ENCODE measurements around the gene RBCK1. TPM values are rescaled to one million over a fixed set of nuclear protein-coding genes. Genes with fewer than 3 reads are reported as not detected.
"Not testable (repeated sequence)": the region's sequence is repeated elsewhere in the genome, so short reads cannot be mapped to it uniquely, and the experiment has no call there.

Gene RBCK1
- total and polyA plus RNA-seq, 2 experiments from 2014 or later = 72.3 to 129 TPM

GRCh38 chr20:370151-370600, 37.9 kb upstream of the RBCK1 start:
- 94 to 96% methylated on average over 7 of the region's 7 CpGs for WGBS, 2 experiments (ENCODE audit: low coverage in 1 of 2, low lambda C conversion rate in 2 of 2, missing lambda C conversion rate in 2 of 2)
- no peaks in the 10 kb centered on the region for H3K36me3 ChIP-seq (ENCODE audit: low read depth)
- no peak overlapping the region for H3K4me3 ChIP-seq
- H3K79me2 ChIP-seq (ENCODE audit: insufficient read depth) = no peaks in the 10 kb centered on the region
- H2AFZ ChIP-seq = peak overlapping the region; percentile 13; the same call in 1 of the 2 replicates
- no peak overlapping the region for H3K9ac ChIP-seq
- peaks cover 5% of the 10 kb centered on the region for H3F3A ChIP-seq (ENCODE audit: insufficient read depth)
- no peaks in the 10 kb centered on the region for H3K9me2 ChIP-seq (ENCODE audit: insufficient read depth)
- no peak overlapping the region for H3K27ac ChIP-seq
- H3K4me2 ChIP-seq (ENCODE audit: unreplicated experiment) = no peak overlapping the region
- in situ Hi-C loops (cut with MboI) = no loop called here
- DNase-seq = no peak
- no peaks in the 10 kb centered on the region for H3K9me3 ChIP-seq (ENCODE audit: low read depth)
- H4K20me1 ChIP-seq (ENCODE audit: insufficient read depth) = no peaks in the 10 kb centered on the region
- no peaks in the 10 kb centered on the region for H3K27me3 ChIP-seq (replicated peaks; ENCODE audit: insufficient read depth)
- peaks cover 14% of the 10 kb centered on the region for H3K4me1 ChIP-seq (ENCODE audit: insufficient read depth)
- no peak for TF ChIP-seq EZH2phosphoT487 (IDR thresholded peaks at IDR 0.05; ENCODE audit: insufficient read depth, low read depth)
- TF ChIP-seq EZH2 (IDR thresholded peaks at IDR 0.05; ENCODE audit: insufficient read depth, poor library complexity, severe bottlenecking) = no peak

- in situ Hi-C loops (cut with MboI) = no loop called here
- no peaks in the 10 kb centered on the region for H3K9me2 ChIP-seq (ENCODE audit: insufficient read depth)
- DNase-seq = no peak
- H3F3A ChIP-seq (ENCODE audit: insufficient read depth) = peaks cover 4% of the 10 kb centered on the region
- no peaks in the 10 kb centered on the region for H4K20me1 ChIP-seq (ENCODE audit: insufficient read depth)
- H3K27ac ChIP-seq = peak overlapping the region; percentile 51
- TF ChIP-seq EZH2 (IDR thresholded peaks at IDR 0.05; ENCODE audit: insufficient read depth, poor library complexity, severe bottlenecking) (no peak), EZH2phosphoT487 (IDR thresholded peaks at IDR 0.05; ENCODE audit: insufficient read depth, low read depth) (no peak)
- 84 to 92% methylated on average over 7 of the region's 7 CpGs for WGBS, 2 experiments (ENCODE audit: low coverage in 1 of 2, low lambda C conversion rate in 2 of 2, missing lambda C conversion rate in 2 of 2)
- H3K4me1 ChIP-seq (ENCODE audit: insufficient read depth) = peaks cover 14% of the 10 kb centered on the region
- peak overlapping the region; percentile 14; the same call in 1 of the 2 replicates for H3K9ac ChIP-seq
- no peaks in the 10 kb centered on the region for H3K79me2 ChIP-seq (ENCODE audit: insufficient read depth)
- no peaks in the 10 kb centered on the region for H3K27me3 ChIP-seq (replicated peaks; ENCODE audit: insufficient read depth)
- H3K4me2 ChIP-seq (ENCODE audit: unreplicated experiment) = no peak overlapping the region
- no peak overlapping the region for H3K4me3 ChIP-seq
- peak overlapping the region; percentile 60 for H2AFZ ChIP-seq
- H3K9me3 ChIP-seq (ENCODE audit: low read depth) = no peaks in the 10 kb centered on the region
- H3K36me3 ChIP-seq (ENCODE audit: low read depth) = no peaks in the 10 kb centered on the region
Measured at GRCh38 chr20:370977-371754, 36.9 kb upstream of the RBCK1 start.

- Histone ChIP-seq H2AFZ (peak overlapping the region; percentile 60), H4K20me1 (ENCODE audit: insufficient read depth) (no peaks in the 10 kb centered on the region), H3K9ac (peak overlapping the region; percentile 14; the same call in 1 of the 2 replicates), H3K27ac (peak overlapping the region; percentile 51), H3K36me3 (ENCODE audit: low read depth) (no peaks in the 10 kb centered on the region), H3K4me2 (ENCODE audit: unreplicated experiment) (peak overlapping the region; percentile 15), H3K9me2 (ENCODE audit: insufficient read depth) (no peaks in the 10 kb centered on the region), H3K4me3 (no peak overlapping the region), H3K79me2 (ENCODE audit: insufficient read depth) (no peaks in the 10 kb centered on the region), H3F3A (ENCODE audit: insufficient read depth) (no peaks in the 10 kb centered on the region; the same call in 1 of the 2 replicates), H3K9me3 (ENCODE audit: low read depth) (no peaks in the 10 kb centered on the region), H3K27me3 (replicated peaks; ENCODE audit: insufficient read depth) (no peaks in the 10 kb centered on the region), H3K4me1 (ENCODE audit: insufficient read depth) (peaks cover 14% of the 10 kb centered on the region)
- DNase-seq = peak; percentile 85
- 70 to 73% methylated on average over 10 of the region's 10 CpGs for WGBS, 2 experiments (ENCODE audit: low coverage in 1 of 2, low lambda C conversion rate in 2 of 2, missing lambda C conversion rate in 2 of 2)
- in situ Hi-C loops (cut with MboI) = no loop called here
- no peak for TF ChIP-seq EZH2phosphoT487 (IDR thresholded peaks at IDR 0.05; ENCODE audit: insufficient read depth, low read depth)
- TF ChIP-seq EZH2 (IDR thresholded peaks at IDR 0.05; ENCODE audit: insufficient read depth, poor library complexity, severe bottlenecking) = no peak
Measured at GRCh38 chr20:371755-372542, 36.1 kb upstream of the RBCK1 start.

- peak overlapping the region; percentile 51 for H3K27ac ChIP-seq
Measured at GRCh38 chr20:372543-373082, 35.5 kb upstream of the RBCK1 start.

More at GRCh38 chr20:372543-373082, 35.5 kb upstream of the RBCK1 start:
- in situ Hi-C loops (cut with MboI); H4K20me1 ChIP-seq (ENCODE audit: insufficient read depth); H3K9ac ChIP-seq; H3F3A ChIP-seq (ENCODE audit: insufficient read depth); H3K79me2 ChIP-seq (ENCODE audit: insufficient read depth); H3K36me3 ChIP-seq (ENCODE audit: low read depth); H3K4me3 ChIP-seq; H3K9me3 ChIP-seq (ENCODE audit: low read depth); H3K27me3 ChIP-seq (replicated peaks; ENCODE audit: insufficient read depth); H3K9me2 ChIP-seq (ENCODE audit: insufficient read depth); DNase-seq: not testable (repeated sequence)
- 97% methylated on average over 11 of the region's 11 CpGs for WGBS, 2 experiments (ENCODE audit: low coverage in 1 of 2, low lambda C conversion rate in 2 of 2, missing lambda C conversion rate in 2 of 2)
- Histone ChIP-seq H2AFZ (peak overlapping the region; percentile 60; the same call in 1 of the 2 replicates), H3K4me1 (ENCODE audit: insufficient read depth) (peaks cover 14% of the 10 kb centered on the region), H3K4me2 (ENCODE audit: unreplicated experiment) (peak overlapping the region; percentile 15)

Measured in GM23248 (cell line).